WTC11 (cell line): ENCODE data around the gene H2AZ1. TPM values are rescaled to one million over a fixed set of nuclear protein-coding genes. Genes with fewer than 3 reads are reported as not detected.

Experiments used
- AFF4 ChIP-seq: sonication (generic); formaldehyde crosslinking; IDR thresholded peaks from 2 replicates; pipeline ENCODE4 v1.8.1; 2023; ENCODE audit warnings: mild to moderate bottlenecking, missing genetic modification reagents, borderline replicate concordance
- AR ChIP-seq: fragments of 250-450 bp; sonication (Bioruptor Pico); IDR thresholded peaks from 2 replicates; pipeline ENCODE4 v1.9.0; 2021; ENCODE audit warnings: mild to moderate bottlenecking
- ARID4B ChIP-seq: sonication (generic); formaldehyde crosslinking; IDR thresholded peaks from 2 replicates; pipeline ENCODE4 v1.8.0; 2023; ENCODE audit warnings: missing genetic modification reagents, mild to moderate bottlenecking, borderline replicate concordance
- E2F5 ChIP-seq: sonication (generic); formaldehyde crosslinking; IDR thresholded peaks from 2 replicates; pipeline ENCODE4 v1.8.1; 2022; ENCODE audit warnings: mild to moderate bottlenecking, moderate library complexity, missing genetic modification reagents
- ESRRA ChIP-seq: sonication (generic); formaldehyde crosslinking; IDR thresholded peaks from 2 replicates; pipeline ENCODE4 v1.8.1; 2022; ENCODE audit warnings: mild to moderate bottlenecking, missing genetic modification reagents, borderline replicate concordance
- FOXK1 ChIP-seq: sonication (generic); formaldehyde crosslinking; IDR thresholded peaks from 2 replicates; pipeline ENCODE4 v1.8.0; 2022; ENCODE audit warnings: mild to moderate bottlenecking, moderate library complexity, missing genetic modification reagents
- GABPB1 ChIP-seq: sonication (generic); formaldehyde crosslinking; IDR thresholded peaks from 2 replicates; pipeline ENCODE4 v1.8.1; 2023; ENCODE audit warnings: mild to moderate bottlenecking, missing genetic modification reagents
- GRHL2 ChIP-seq: fragments of 250-450 bp; sonication (Bioruptor Pico); IDR thresholded peaks from 2 replicates; pipeline ENCODE4 v1.8.0; 2022; ENCODE audit warnings: mild to moderate bottlenecking, moderate library complexity; ENCODE audit not compliant: insufficient replicate concordance, severe bottlenecking
- JUN ChIP-seq: sonication (generic); formaldehyde crosslinking; IDR thresholded peaks from 2 replicates; pipeline ENCODE4 v1.8.0; 2023; ENCODE audit warnings: mild to moderate bottlenecking, missing genetic modification reagents
- MYBL2 ChIP-seq: sonication (generic); formaldehyde crosslinking; IDR thresholded peaks from 2 replicates; pipeline ENCODE4 v1.8.1; 2023; ENCODE audit warnings: mild to moderate bottlenecking, moderate library complexity, missing genetic modification reagents
- NFYB ChIP-seq: sonication (generic); formaldehyde crosslinking; conservative IDR thresholded peaks from 2 replicates; pipeline ENCODE4 v1.8.0; 2022; ENCODE audit warnings: low read depth, missing genetic modification reagents
- NR2C2 ChIP-seq: sonication (generic); formaldehyde crosslinking; IDR thresholded peaks from 2 replicates; pipeline ENCODE4 v1.8.0; 2022; ENCODE audit warnings: mild to moderate bottlenecking, missing genetic modification reagents
- NR3C1 ChIP-seq: sonication (generic); formaldehyde crosslinking; conservative IDR thresholded peaks from 2 replicates; pipeline ENCODE4 v1.8.1; 2023; ENCODE audit warnings: low read depth, mild to moderate bottlenecking, missing genetic modification reagents
- PRRX2 ChIP-seq: fragments of 250-450 bp; sonication (Bioruptor Pico); IDR thresholded peaks from 2 replicates; pipeline ENCODE4 v1.8.0; 2021; ENCODE audit warnings: mild to moderate bottlenecking
- SMAD3 ChIP-seq: sonication (generic); formaldehyde crosslinking; IDR thresholded peaks from 2 replicates; pipeline ENCODE4 v1.8.0; 2022; ENCODE audit warnings: missing genetic modification reagents, mild to moderate bottlenecking, borderline replicate concordance
- ZNF138 ChIP-seq: sonication (generic); formaldehyde crosslinking; conservative IDR thresholded peaks from 2 replicates; pipeline ENCODE4 v1.8.1; 2022; ENCODE audit warnings: mild to moderate bottlenecking, moderate library complexity, missing genetic modification reagents
- ZNF232 ChIP-seq: sonication (generic); formaldehyde crosslinking; IDR thresholded peaks from 2 replicates; pipeline ENCODE4 v1.8.0; 2022; ENCODE audit warnings: mild to moderate bottlenecking, missing genetic modification reagents
- ZNF423 ChIP-seq: fragments of 250-450 bp; sonication (Bioruptor Pico); IDR thresholded peaks from 2 replicates; pipeline ENCODE4 v2.1.2; 2022; ENCODE audit warnings: mild to moderate bottlenecking, moderate library complexity
- ZNF425 ChIP-seq: fragments of 250-450 bp; sonication (Bioruptor Pico); conservative IDR thresholded peaks from 2 replicates; pipeline ENCODE4 v1.9.0; 2021; ENCODE audit warnings: mild to moderate bottlenecking
- ZSCAN18 ChIP-seq: fragments of 250-450 bp; sonication (Bioruptor Pico); IDR thresholded peaks from 2 replicates; pipeline ENCODE4 v2.1.2; 2022; ENCODE audit warnings: mild to moderate bottlenecking, moderate library complexity
- total RNA-seq: library from RNA; stranded (reverse); gene quantifications from 3 replicates; pipeline ENCODE4 v1.2.3, GENCODE V29; 2021

Gene H2AZ1
- total RNA-seq, 1 experiment from 2014 or later, result 684 TPM

- peak; percentile 82 for TF ChIP-seq NFYB (CRISPR knock-in tag)
- TF ChIP-seq NR2C2 (CRISPR knock-in tag), result no peak
- TF ChIP-seq JUN (CRISPR knock-in tag), result no peak; the same call in 1 of the 2 replicates
- no peak for TF ChIP-seq MYBL2 (CRISPR knock-in tag)
- no peak for TF ChIP-seq ESRRA (CRISPR knock-in tag)
- TF ChIP-seq GABPB1, result peak; percentile 55; the same call in 1 of the 2 replicates
- TF ChIP-seq ARID4B, result peak; percentile 45; the same call in 1 of the 2 replicates
- TF ChIP-seq ZNF232 (CRISPR knock-in tag), result peak; percentile 10; the same call in 1 of the 2 replicates
- TF ChIP-seq AR (CRISPR knock-in tag), result peak; percentile 93
- no peak for TF ChIP-seq ZNF138
- TF ChIP-seq FOXK1, result peak; percentile 18; the same call in 1 of the 2 replicates
- no peak for TF ChIP-seq E2F5 (CRISPR knock-in tag)
- TF ChIP-seq AFF4 (CRISPR knock-in tag), result no peak
- TF ChIP-seq ZNF423 (CRISPR knock-in tag), result no peak
- TF ChIP-seq ZNF425 (CRISPR knock-in tag), result peak; percentile 60; the same call in 1 of the 2 replicates
- peak; percentile 60; the same call in 1 of the 2 replicates for TF ChIP-seq PRRX2 (CRISPR knock-in tag)
- no peak for TF ChIP-seq ZSCAN18
- TF ChIP-seq SMAD3 (CRISPR knock-in tag), result 0 out of 2 replicates have a peak, but pooled peaks have one; percentile 54
- no peak for TF ChIP-seq NR3C1 (CRISPR knock-in tag)
- TF ChIP-seq GRHL2, result no peak
Measured at GRCh38 chr4:99949999-99950912, at the start of gene H2AZ1 (continued).
